NCI-H187 treated with DMSO at 0.1 percent for 48 hours (cell line): ENCODE measurements around the gene TCHP.
"Not testable (repeated sequence)": the region's sequence is repeated elsewhere in the genome, so short reads cannot be mapped to it uniquely, and the experiment has no call there.

Experiments
- DNase-seq: peaks from one replicate; lab custom pipeline; 2025; lab: John Stamatoyannopoulos, UW

Gene TCHP

GRCh38 chr12:109910254-109910968, 10.3 kb downstream of the TCHP start:
- no peak for DNase-seq

GRCh38 chr12:109910969-109911348, 10.9 kb downstream of the TCHP start:
- DNase-seq = no peak

- no peak for DNase-seq
Observed at GRCh38 chr12:109912855-109913321, 12.8 kb downstream of the TCHP start.

GRCh38 chr12:109914461-109914860, 14.4 kb downstream of the TCHP start:
- DNase-seq = no peak

- no peak for DNase-seq
Observed at GRCh38 chr12:109915171-109916040, 15.3 kb downstream of the TCHP start.

- no peak for DNase-seq
Observed at GRCh38 chr12:109916045-109916444, 16.0 kb downstream of the TCHP start.

DNA sequence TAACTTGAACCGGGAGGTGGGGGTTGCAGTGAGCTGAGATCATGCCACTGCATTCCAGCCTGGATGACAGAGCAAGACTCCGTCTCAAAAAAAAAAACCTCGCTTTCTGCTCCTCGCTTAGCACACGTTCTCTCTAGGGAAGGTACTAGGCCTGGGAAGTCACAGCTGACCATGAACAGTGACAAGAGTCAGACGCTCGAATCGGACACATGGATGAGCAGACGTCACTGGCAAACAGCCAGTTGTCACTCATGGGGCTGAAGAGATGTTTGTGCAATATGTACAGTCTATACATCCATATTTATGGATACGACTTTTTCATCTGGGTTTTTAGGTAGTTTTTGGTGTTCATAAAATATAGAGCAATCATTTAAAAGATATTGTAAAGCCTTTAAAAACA, 19.4 kb downstream of the TCHP start:
- DNase-seq = no peak

DNA sequence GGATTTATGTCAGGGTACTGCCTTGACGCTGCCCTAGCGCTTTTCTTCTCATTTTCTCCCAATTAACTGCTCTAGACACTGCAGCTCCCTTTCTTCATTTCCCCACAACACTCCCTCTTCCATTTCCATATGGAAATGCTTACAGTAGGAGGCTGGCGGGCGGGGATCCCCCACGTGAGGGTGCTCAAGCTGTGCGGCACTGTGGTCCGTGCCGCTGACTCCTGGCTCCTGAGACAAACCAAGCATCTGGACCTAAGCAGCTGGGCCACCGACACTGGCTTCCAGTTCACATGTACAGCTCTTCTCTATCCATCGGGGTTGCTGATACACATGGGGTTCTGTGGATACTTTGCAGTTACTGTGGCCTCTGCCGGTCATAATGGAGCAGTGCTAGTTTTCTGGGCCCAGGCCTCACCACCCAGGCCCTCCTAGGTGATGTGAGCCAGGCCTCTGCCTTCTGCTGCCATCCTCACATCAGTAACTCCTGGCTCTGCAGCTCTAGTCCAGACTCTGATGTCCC, 20.2 kb downstream of the TCHP start:
- no peak for DNase-seq

GRCh38 chr12:109921982-109922381, 21.9 kb downstream of the TCHP start:
- DNase-seq = no peak

- no peak for DNase-seq
Observed at GRCh38 chr12:109923038-109923437, 23.0 kb downstream of the TCHP start.

- no peak for DNase-seq
Observed at GRCh38 chr12:109923481-109924245, 23.6 kb downstream of the TCHP start.

DNA sequence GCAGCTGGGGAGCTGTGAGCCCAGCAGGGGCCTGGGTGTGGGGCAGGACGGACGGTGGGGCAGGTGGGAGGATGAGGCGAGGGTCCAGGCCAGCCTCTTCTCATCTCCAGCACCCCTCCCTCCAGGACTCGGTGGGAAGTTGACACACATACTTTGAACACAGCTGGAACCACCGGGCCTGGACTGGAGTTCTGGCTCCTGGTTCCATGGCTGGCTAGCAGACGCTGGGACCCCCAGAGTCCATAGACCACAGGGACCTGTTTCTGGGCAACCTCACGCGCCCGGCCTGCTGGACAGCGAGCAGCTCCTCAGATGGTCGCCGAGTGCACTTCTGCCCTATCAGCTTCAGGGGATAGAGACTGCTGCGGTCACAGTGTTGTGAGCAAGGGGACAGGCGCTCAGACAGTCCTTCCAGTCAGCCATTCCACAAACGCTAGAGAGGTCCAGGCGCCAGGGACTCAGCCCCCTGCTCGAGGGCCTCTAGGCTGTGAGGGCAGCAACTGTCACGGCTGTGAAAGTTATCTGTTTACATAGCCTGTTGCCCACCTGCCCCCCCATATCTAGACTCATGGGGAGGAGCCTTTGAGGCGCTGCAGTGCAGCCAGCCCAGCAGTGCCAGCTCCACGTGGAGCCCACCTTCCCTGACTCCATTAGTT, 25.2 kb downstream of the TCHP start:
- DNase-seq = no peak

GRCh38 chr12:109926016-109926415, 25.9 kb downstream of the TCHP start:
- no peak for DNase-seq

DNA sequence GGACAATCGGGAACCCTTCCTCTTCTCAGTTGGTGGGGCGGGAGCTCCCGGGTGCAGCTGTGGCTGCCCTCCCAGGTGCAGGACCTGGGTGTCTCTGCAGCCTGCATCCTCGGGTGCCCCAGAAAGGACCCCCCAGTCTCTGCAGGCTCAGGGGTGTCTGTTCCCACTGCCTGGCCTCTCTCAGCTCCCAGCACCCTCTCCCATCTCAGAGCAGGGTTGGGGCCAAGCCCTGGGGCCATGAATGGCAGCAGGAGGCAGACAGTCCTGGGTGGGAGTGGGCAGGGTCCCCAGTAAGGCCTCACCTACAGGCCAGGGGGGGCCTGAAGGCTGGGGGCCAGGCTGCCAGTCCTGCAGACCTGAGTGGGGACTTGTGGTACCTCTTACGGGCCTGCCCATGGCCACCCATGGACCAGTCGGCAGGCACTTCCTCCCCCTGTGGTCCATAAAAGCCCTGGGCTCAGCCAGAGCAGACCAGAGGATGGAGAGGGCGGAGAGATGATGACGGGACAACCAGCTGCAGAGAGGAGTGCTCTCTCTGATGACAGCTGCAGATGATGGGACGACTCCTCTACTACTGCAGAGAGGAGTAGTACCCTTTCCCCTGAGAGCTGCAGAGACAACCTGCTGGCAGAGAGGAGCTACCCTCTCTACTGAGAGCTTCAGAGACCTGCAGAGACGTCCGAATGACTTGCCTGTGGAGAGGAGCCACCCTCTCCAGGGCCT, 26.6 kb downstream of the TCHP start:
- DNase-seq = no peak

- no peak for DNase-seq
Observed at GRCh38 chr12:109927622-109928021, 27.5 kb downstream of the TCHP start.

DNA sequence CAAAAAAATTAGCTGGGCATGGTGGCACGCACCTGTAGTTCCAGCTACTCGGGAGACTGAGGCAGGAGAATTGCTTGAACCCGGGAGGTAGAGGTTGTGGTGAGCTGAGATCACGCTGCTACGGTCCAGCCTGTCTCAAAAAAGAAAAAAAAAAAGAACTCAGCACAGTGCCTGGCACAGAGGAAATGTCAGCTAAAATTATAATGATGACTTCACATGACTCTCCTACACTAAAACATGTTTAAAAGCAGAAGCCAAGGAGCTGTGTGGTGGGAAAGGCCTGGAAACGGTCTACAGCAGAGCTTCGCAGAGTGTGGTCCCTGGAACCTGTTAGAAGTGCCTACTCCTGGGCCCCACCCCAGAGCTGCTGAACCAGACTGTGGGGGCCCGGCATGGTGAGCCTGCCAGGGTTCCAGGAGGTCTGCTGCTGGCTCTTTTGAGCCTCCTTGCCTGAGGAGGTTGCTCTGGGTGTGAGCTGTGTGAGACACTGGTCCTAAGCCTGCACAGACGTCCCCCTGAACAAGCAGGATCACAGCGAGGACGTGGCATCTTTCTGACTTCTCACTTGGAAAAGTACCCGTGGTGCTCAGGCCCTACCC, 28.1 kb downstream of the TCHP start:
- no peak for DNase-seq

- DNase-seq = not testable (repeated sequence)
Observed at GRCh38 chr12:109929326-109929725, 29.3 kb downstream of the TCHP start.

DNA sequence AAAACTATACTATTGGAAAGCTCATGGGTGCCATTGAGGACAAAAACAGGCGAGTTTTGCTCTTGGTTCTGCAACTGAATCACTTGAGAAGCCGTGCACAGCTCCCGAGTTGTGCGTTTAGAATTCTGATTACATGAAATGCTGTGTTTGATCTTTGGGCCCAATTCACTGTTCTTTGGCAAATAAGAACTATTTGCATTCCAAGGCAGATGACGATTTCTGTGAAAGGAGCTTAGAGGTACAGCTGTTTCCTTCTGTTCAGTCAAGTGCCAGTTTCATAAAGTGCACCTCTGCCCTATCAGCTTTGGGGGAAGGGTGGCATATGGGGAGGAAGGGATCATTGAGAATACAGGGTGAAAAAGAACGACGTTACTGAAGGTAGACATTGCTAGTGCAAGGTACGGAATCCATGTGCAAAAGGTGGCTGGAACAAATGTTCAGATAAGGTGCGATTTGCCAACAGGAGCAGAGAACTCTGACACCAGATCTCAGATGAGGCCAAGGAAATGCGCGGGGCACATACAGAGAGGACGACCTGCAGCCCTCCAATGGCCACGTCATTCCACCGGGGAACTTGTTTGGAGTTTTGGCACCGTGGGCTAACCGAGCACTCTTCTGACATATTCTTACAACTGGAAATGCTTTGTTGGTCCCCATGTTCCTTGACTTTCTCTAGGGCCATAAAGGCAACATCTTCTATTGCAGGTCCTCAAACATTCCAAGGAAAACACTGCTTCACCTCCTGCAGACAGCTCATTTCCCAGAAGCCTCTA, 30.1 kb downstream of the TCHP start:
- no peak for DNase-seq

- DNase-seq = no peak
Observed at GRCh38 chr12:109931143-109931542, 31.1 kb downstream of the TCHP start.
